Hematopoietic multipotent progenitor cell treated with erythropoietin and hydrocortisone succinate and interleukin-3 and kit ligand, for 4 days (in vitro differentiated cells): ENCODE data around the gene MTRFR.
A peak's percentile ranks its signal among the peaks of the same experiment; 100 is the strongest.

ENCODE experiments used
- DNase-seq: peaks from one replicate; pipeline ENCODE4 v3.0.0-alpha.2; 2015

Gene MTRFR

GRCh38 chr12:123271001-123271668 lies 37.9 kb downstream of the MTRFR start:
- DNase-seq, result peak; percentile 90

DNA sequence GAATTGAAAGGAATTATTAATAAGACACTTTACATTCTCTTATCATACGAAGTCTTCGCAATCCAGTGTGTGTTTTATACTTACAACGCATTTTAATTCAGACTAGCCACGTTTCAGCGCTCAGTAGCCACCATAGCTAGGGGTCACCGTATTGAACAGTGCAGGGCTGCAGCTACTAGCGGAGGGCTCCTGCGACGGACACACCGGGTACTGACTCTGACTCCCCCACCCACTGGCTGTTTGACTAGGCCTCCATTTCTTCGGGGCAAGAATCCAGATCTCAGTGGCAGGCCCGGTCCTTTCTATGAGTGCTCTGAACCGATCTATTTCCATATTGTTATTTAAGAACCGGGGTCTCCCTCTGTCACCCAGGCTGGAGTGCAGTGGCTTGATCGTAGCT lies 39.9 kb downstream of the MTRFR start:
- DNase-seq, result no peak

- DNase-seq, result peak; percentile 76
Observed at GRCh38 chr12:123278101-123278627, 44.9 kb downstream of the MTRFR start.

DNA sequence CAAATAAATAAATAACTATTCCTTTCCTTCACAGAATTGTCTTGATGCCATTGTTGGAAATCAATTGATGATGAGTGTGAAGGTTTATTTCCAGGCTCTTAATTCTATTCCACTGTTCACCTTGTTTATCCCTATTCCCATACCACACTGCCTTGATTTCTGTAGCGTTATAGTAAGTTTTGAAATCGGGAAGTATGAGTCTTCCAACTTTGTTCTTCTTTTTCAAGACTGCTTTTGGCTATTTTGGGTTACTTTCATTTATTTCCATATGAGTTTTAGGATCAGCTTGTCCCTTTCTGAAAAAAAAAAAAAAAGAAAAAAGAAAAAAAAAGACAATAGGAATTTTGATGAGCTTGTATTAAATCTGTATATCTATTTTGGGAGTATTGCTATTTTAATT lies 47.7 kb downstream of the MTRFR start:
- DNase-seq, result no peak

GRCh38 chr12:123282111-123282510 lies 48.9 kb downstream of the MTRFR start:
- no peak for DNase-seq

- DNase-seq, result no peak
Observed at GRCh38 chr12:123283461-123283860, 50.2 kb downstream of the MTRFR start.

DNA sequence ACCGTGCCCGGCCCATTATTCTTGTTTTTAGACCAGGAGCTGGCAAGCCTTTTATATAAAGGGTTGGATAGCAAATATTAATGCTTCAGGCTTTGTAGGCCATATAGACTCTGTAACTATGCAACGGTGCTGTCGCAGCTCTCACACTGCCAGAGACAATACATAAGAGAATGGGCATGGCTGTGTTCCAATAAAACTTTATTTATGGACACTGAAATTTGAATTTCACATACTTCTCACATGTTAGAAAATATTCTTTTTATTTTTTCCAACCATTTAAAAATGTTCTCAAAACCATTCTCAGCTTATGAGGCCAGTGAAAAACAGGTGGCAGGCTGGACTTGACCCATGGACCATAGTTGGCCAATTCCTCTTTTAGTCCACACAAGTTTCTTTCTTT lies 51.4 kb downstream of the MTRFR start:
- no peak for DNase-seq

DNA sequence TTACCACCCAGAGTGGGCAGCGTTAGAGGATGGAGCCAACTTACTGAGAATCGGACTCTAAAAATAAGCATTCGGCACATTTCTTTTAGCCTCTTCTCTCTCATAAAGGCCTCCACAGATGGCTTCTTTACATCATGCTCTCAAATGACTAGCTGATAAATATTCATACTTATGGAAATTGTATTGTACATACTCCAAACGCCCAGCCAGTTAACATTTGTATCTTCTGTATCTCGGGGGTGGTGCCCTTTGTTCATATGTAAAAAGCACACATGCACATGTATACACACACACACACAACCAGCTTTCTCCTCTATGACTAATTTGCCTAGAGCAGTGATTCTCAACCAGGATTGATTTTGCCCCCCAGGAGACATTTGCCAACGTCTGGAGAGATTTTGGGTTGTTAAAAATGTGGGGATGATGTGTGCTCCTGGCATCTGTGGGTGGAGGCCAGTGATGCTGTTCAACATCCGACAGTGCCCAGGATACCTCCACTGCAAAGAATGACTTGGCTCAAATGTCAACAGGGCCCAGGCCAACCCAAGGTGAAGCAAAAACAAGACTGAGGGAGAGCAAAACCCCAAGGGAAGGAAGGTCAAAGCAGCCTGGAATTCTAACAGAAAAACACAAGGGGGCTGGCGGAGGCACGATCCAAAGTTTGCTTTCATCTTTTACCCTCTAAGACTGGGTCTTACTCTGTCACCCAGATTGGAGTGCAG lies 53.6 kb downstream of the MTRFR start:
- DNase-seq, result no peak

GRCh38 chr12:123288751-123289346 lies 55.6 kb downstream of the MTRFR start:
- DNase-seq, result no peak

GRCh38 chr12:123289911-123290310 lies 56.7 kb downstream of the MTRFR start:
- no peak for DNase-seq

GRCh38 chr12:123293178-123293760 lies 60.0 kb downstream of the MTRFR start:
- no peak for DNase-seq

GRCh38 chr12:123305136-123305535 lies 71.9 kb downstream of the MTRFR start:
- no peak for DNase-seq

GRCh38 chr12:123306200-123306599 lies 73.0 kb downstream of the MTRFR start:
- no peak for DNase-seq
